MCF 10A (cell line): ENCODE data around the gene GTSE1. TPM values are rescaled to one million over a fixed set of nuclear protein-coding genes. Genes with fewer than 3 reads are reported as not detected.

Experiments
- BruUV-seq: library from RNA; stranded (reverse); fragments of 400-500 nt; replicated peaks from 2 replicates; lab custom pipeline; 2021; lab: Mats Ljungman, UMichigan
- CTCF ChIA-PET: fragments of 300-600 bp; sonication (Branson Sonifier 250); formaldehyde crosslinking; extraction: SDS; loops from one replicate; lab custom pipeline; 2021; ENCODE audit warnings: antibody characterized with exemption, inconsistent platforms; lab: Yijun Ruan, JAX
- POLR2A ChIA-PET: fragments of 300-600, 350-650 bp; sonication (Branson Sonifier 250); formaldehyde crosslinking; extraction: SDS; loops from one replicate; lab custom pipeline; 2020; ENCODE audit warnings: antibody characterized with exemption, inconsistent platforms; lab: Yijun Ruan, JAX
- DNase-seq: peaks from one replicate; pipeline ENCODE4 v3.0.0-alpha.2; 2018; ENCODE audit not compliant: unreplicated experiment
- H3K27ac Mint-ChIP-seq: one replicate; pipeline ENCODE4 v1.8.0; 2022; ENCODE audit warnings: mild to moderate bottlenecking, low read depth, mixed read lengths; ENCODE audit not compliant: unreplicated experiment
- H3K27me3 Mint-ChIP-seq: one replicate; pipeline ENCODE4 v1.8.0; 2022; ENCODE audit warnings: mixed read lengths; ENCODE audit not compliant: insufficient read depth, unreplicated experiment
- H3K36me3 Mint-ChIP-seq: one replicate; pipeline ENCODE4 v1.8.0; 2022; ENCODE audit warnings: mild to moderate bottlenecking, moderate library complexity, mixed read lengths; ENCODE audit not compliant: insufficient read depth, unreplicated experiment
- H3K4me1 Mint-ChIP-seq: one replicate; pipeline ENCODE4 v1.8.0; 2022; ENCODE audit warnings: mixed read lengths; ENCODE audit not compliant: insufficient read depth, unreplicated experiment
- H3K4me3 Mint-ChIP-seq: one replicate; pipeline ENCODE4 v1.8.0; 2022; ENCODE audit warnings: mild to moderate bottlenecking, moderate library complexity, mixed read lengths; ENCODE audit not compliant: unreplicated experiment
- H3K9me3 Mint-ChIP-seq: one replicate; pipeline ENCODE4 v1.8.0; 2022; ENCODE audit warnings: mixed read lengths; ENCODE audit not compliant: unreplicated experiment
- CTCF ChIP-seq: fragments of 200-600 bp; IDR thresholded peaks from one replicate; pipeline ENCODE4 v1.8.0; 2022; ENCODE audit warnings: antibody characterized with exemption, mild to moderate bottlenecking; ENCODE audit not compliant: unreplicated experiment
- intact Hi-C: fragments of 100-400 bp; cut with micrococcal nuclease; formaldehyde crosslinking; loops from 2 replicates; pipeline ENCODE4 v1.14.1; 2022
- total RNA-seq: library from RNA; stranded (reverse); gene quantifications from 2 replicates; pipeline ENCODE4 v1.2.3, GENCODE V29; 2022

GTSE1 gene
- total RNA-seq, 1 experiment from 2014 or later = 19.9 TPM

- no peak overlapping the region for H3K4me3 Mint-ChIP-seq
- ChIA-PET CTCF (interaction anchor here (0.6 to 0.7 kb wide), 3 partner anchors 27 to 253 kb away, joined by 3 to 5 read pairs (median 4); no protein-coding TSS in a partner anchor), POLR2A (no interaction called here)
- H3K9me3 Mint-ChIP-seq = no peaks in the 10 kb centered on the region
- H3K27ac Mint-ChIP-seq = no peak overlapping the region
- no peak for TF ChIP-seq CTCF
- H3K4me1 Mint-ChIP-seq = no peaks in the 10 kb centered on the region
- intact Hi-C loops = no loop called here
- no peak for DNase-seq
- H3K27me3 Mint-ChIP-seq = no peaks in the 10 kb centered on the region
- peaks cover 46% of the 10 kb centered on the region for H3K36me3 Mint-ChIP-seq
- no TSS peak for BruUV-seq
Measured at GRCh38 chr22:46289244-46289891, 7.3 kb upstream of the GTSE1 start.

- ChIA-PET POLR2A (no interaction called here), CTCF (interaction anchor here (0.5 to 0.6 kb wide), 2 partner anchors 252 to 295 kb away, joined by 3 to 4 read pairs; no protein-coding TSS in a partner anchor)
- BruUV-seq = no TSS peak
- intact Hi-C loops = no loop called here
- no peaks in the 10 kb centered on the region for H3K27me3 Mint-ChIP-seq
- H3K4me1 Mint-ChIP-seq = no peaks in the 10 kb centered on the region
- H3K4me3 Mint-ChIP-seq = no peak overlapping the region
- H3K27ac Mint-ChIP-seq = no peak overlapping the region
- H3K36me3 Mint-ChIP-seq = peaks cover 42% of the 10 kb centered on the region
- DNase-seq = no peak
- no peaks in the 10 kb centered on the region for H3K9me3 Mint-ChIP-seq
- no peak for TF ChIP-seq CTCF
Measured at GRCh38 chr22:46290121-46290842, 6.4 kb upstream of the GTSE1 start.

GRCh38 chr22:46290843-46291785 lies 5.6 kb upstream of the GTSE1 start:
- no peak overlapping the region for H3K27ac Mint-ChIP-seq
- H3K4me3 Mint-ChIP-seq = no peak overlapping the region
- H3K4me1 Mint-ChIP-seq = peaks cover 3% of the 10 kb centered on the region
- no peaks in the 10 kb centered on the region for H3K27me3 Mint-ChIP-seq
- no peak for DNase-seq
- H3K36me3 Mint-ChIP-seq = peaks cover 37% of the 10 kb centered on the region
- no TSS peak for BruUV-seq
- intact Hi-C loops = no loop called here
- ChIA-PET POLR2A (no interaction called here), CTCF (interaction anchor here (0.5 kb wide), 1 partner anchor 296 kb away, joined by 3 read pairs; no protein-coding TSS in a partner anchor)
- no peak for TF ChIP-seq CTCF
- no peaks in the 10 kb centered on the region for H3K9me3 Mint-ChIP-seq
